ENCODE data around the gene ATP6V0E2.
"Not testable (repeated sequence)": the region's sequence is repeated elsewhere in the genome, so short reads cannot be mapped to it uniquely, and the experiment has no call there.

DNA sequence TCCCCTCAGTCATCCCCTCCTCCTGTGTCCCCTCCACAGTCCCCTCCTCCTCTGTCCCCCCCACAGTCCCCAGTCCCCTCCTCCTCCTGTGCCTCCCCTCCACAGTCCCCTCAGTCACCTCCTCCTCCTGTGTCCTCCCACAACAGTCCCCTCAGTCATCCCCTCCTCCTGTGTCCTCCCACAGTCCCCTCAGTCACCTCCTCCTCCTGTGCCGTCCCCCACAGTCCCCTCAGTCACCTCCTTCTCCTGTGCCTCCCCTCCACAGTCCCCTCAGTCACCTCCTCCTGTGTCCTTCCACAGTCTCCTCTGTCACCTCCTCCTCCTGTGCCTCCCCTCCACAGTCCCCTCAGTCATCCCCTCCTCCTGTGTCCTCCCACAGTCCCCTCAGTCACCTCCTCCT is 43.2 kb upstream of the ATP6V0E2 start:
- TF ChIP-seq, protein P1, sequence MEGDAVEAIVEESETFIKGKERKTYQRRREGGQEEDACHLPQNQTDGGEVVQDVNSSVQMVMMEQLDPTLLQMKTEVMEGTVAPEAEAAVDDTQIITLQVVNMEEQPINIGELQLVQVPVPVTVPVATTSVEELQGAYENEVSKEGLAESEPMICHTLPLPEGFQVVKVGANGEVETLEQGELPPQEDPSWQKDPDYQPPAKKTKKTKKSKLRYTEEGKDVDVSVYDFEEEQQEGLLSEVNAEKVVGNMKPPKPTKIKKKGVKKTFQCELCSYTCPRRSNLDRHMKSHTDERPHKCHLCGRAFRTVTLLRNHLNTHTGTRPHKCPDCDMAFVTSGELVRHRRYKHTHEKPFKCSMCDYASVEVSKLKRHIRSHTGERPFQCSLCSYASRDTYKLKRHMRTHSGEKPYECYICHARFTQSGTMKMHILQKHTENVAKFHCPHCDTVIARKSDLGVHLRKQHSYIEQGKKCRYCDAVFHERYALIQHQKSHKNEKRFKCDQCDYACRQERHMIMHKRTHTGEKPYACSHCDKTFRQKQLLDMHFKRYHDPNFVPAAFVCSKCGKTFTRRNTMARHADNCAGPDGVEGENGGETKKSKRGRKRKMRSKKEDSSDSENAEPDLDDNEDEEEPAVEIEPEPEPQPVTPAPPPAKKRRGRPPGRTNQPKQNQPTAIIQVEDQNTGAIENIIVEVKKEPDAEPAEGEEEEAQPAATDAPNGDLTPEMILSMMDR (IDR thresholded peaks at IDR 0.05; ENCODE audit: insufficient read depth, low read depth, low read length): not testable (repeated sequence)
- TF ChIP-seq EZH2 (IDR thresholded peaks at IDR 0.05; ENCODE audit: insufficient read depth, low read length): not testable (repeated sequence)

All from astrocyte (in vitro differentiated cells and primary cell).